Astrocyte (in vitro differentiated cells and primary cell): ENCODE measurements around the gene MTHFS.

Experiments used
- CTCF ChIP-seq: IDR thresholded peaks from 2 replicates; pipeline ENCODE4 v1.5.1; 2011; ENCODE audit warnings: low read depth, mild to moderate bottlenecking, inconsistent platforms, low read length, moderate library complexity; ENCODE audit not compliant: insufficient read depth
- EZH2 ChIP-seq: IDR thresholded peaks from 2 replicates; pipeline ENCODE4 v1.6.1; 2012; ENCODE audit warnings: mild to moderate bottlenecking, low read length, inconsistent platforms; ENCODE audit not compliant: insufficient read depth

DNA sequence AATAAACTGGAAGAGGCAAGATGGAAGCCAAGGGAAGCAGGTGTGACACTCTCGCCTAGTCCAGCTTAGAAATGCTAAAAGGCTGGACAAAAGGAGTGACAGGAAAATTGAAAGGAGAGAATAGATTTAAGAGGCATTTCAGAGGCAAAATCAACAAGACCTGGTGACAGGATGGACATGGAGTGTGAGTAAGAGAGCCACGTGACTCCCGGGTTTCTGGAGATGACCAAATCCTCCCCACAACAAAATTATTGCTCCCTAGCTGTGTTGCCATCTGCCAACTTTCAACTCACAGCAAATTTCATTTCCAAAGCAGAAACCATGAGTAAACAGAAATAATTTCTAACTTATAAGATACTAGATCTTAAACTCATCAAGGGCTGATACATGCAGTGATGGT, 52.6 kb downstream of the MTHFS start:
- no peak for TF ChIP-seq CTCF
- TF ChIP-seq EZH2: no peak
